Keratinocyte (primary cell): ENCODE measurements around the gene USH2A. TPM values are rescaled to one million over a fixed set of nuclear protein-coding genes. Genes with fewer than 3 reads are reported as not detected.

ENCODE experiments used
- DNase-seq: peaks from one replicate; pipeline ENCODE4 v3.0.0-alpha.2; 2011; ENCODE audit warnings: low read depth, missing footprints, low spot score
- FAIRE-seq: peaks from 2 replicates; lab custom pipeline; 2011; peaks lifted over from hg19 to GRCh38; lab: Jason Lieb, UNC
- H2AFZ ChIP-seq: 2 replicates; pipeline ENCODE4 v1.6.0; 2012; ENCODE audit warnings: low read length, control low read depth, inconsistent platforms; ENCODE audit not compliant: control insufficient read depth
- H3K27ac ChIP-seq: 2 replicates; pipeline ENCODE4 v1.5.1; 2011; ENCODE audit warnings: low read length; ENCODE audit not compliant: control insufficient read depth, insufficient read depth
- H3K27me3 ChIP-seq: 3 replicates; pipeline ENCODE4 v1.6.0; 2011; ENCODE audit warnings: low read length; ENCODE audit not compliant: control insufficient read depth, insufficient read depth; ENCODE audit errors: extremely low read depth
- H3K36me3 ChIP-seq, 2 experiments: 2 replicates in 1 of 2; 3 replicates in 1 of 2; pipeline ENCODE4 v1.5.1; 2011; ENCODE audit warnings: low read length in 2 of 2, mild to moderate bottlenecking in 1 of 2; ENCODE audit not compliant: control insufficient read depth in 2 of 2, insufficient read depth in 2 of 2; ENCODE audit errors: extremely low read depth in 1 of 2
- H3K4me1 ChIP-seq: 3 replicates; pipeline ENCODE4 v1.5.1; 2011; ENCODE audit warnings: low read length; ENCODE audit not compliant: control insufficient read depth, insufficient read depth; ENCODE audit errors: extremely low read depth
- H3K4me2 ChIP-seq: 3 replicates; pipeline ENCODE4 v1.6.0; 2011; ENCODE audit warnings: low read depth, low read length; ENCODE audit not compliant: control insufficient read depth, insufficient read depth; ENCODE audit errors: extremely low read depth
- H3K4me3 ChIP-seq, 3 experiments: fragments of 200-600 bp in 1 of 3; sonication (generic) in 1 of 3; 2 replicates in 2 of 3; 3 replicates in 1 of 3; pipeline ENCODE4 v1.5.1; 2011 to 2016; ENCODE audit warnings: low read length in 3 of 3, mild to moderate bottlenecking in 3 of 3, control low read depth in 2 of 3, inconsistent platforms in 1 of 3, low read depth in 1 of 3, mixed read lengths in 1 of 3, mixed run types in 1 of 3, moderate library complexity in 1 of 3; ENCODE audit not compliant: control insufficient read depth in 2 of 3, insufficient read depth in 2 of 3; ENCODE audit errors: extremely low read depth in 1 of 3
- H3K79me2 ChIP-seq: 2 replicates; pipeline ENCODE4 v1.6.0; 2012; ENCODE audit warnings: low read length; ENCODE audit not compliant: control insufficient read depth, insufficient read depth
- H3K9ac ChIP-seq: 3 replicates; pipeline ENCODE4 v1.6.0; 2011; ENCODE audit warnings: low read length; ENCODE audit not compliant: control insufficient read depth, insufficient read depth; ENCODE audit errors: extremely low read depth
- H3K9me1 ChIP-seq: 3 replicates; pipeline ENCODE4 v1.6.0; 2011; ENCODE audit warnings: low read length; ENCODE audit not compliant: control insufficient read depth, insufficient read depth; ENCODE audit errors: extremely low read depth
- H3K9me3 ChIP-seq: 2 replicates; pipeline ENCODE4 v1.5.1; 2012; ENCODE audit warnings: low read depth, low read length; ENCODE audit not compliant: control insufficient read depth
- H4K20me1 ChIP-seq: 3 replicates; pipeline ENCODE4 v1.6.0; 2011; ENCODE audit warnings: low read length; ENCODE audit not compliant: control insufficient read depth, insufficient read depth; ENCODE audit errors: extremely low read depth
- CTCF ChIP-seq, 3 experiments: IDR thresholded peaks in 1 of 3; conservative IDR thresholded peaks in 1 of 3; optimal IDR thresholded peaks in 1 of 3; 2 replicates in 2 of 3; 3 replicates in 1 of 3; pipeline versions ENCODE3 to v1.5.1; 2011; ENCODE audit warnings: low read length in 3 of 3, mild to moderate bottlenecking in 3 of 3, moderate library complexity in 2 of 3, control low read depth in 1 of 3, inconsistent platforms in 1 of 3; ENCODE audit not compliant: insufficient read depth in 2 of 3; ENCODE audit errors: extremely low read depth in 1 of 3
- EZH2 ChIP-seq: IDR thresholded peaks from one replicate; pipeline ENCODE4 v1.6.1; 2012; ENCODE audit warnings: inconsistent platforms, mild to moderate bottlenecking, low read length, moderate library complexity
- dilution Hi-C: fragments of 300-500 bp; cut with MboI; formaldehyde crosslinking; loops from one replicate; pipeline ENCODE4 v1.7.0; 2020; ENCODE audit warnings: low sequenced_read_pairs; ENCODE audit not compliant: extremely low pct_ligation_motif_present
- polyA plus RNA-seq, 5 experiments: library from polyadenylated mRNA; depleted of rRNA in 3 of 5; stranded (reverse) in 3 of 5; stranded (forward) in 1 of 5; unstranded in 1 of 5; fragments of >200 nt; gene quantifications; 1 replicate in 1 of 5; 2 replicates in 3 of 5; 3 replicates in 1 of 5; pipeline versions ENCODE4 v1.2.1 to v1.2.3, GENCODE V29; 2011 to 2012; ENCODE audit warnings: missing spikeins in 2 of 5, low read depth in 1 of 5, low replicate concordance in 1 of 5

USH2A gene
- polyA plus RNA-seq, 1 donor (not counting 4 experiments of a cell fraction or from before 2014, with no cell fraction given), result not detected

GRCh38 chr1:216044538-216044937, 378.7 kb downstream of the USH2A start:
- Histone ChIP-seq H3K79me2 (no peaks in the 10 kb centered on the region), H3K27me3 (no peaks in the 10 kb centered on the region), H3K36me3 (no peaks in the 10 kb centered on the region), H3K9me3 (no peaks in the 10 kb centered on the region), H3K9ac (no peak overlapping the region), H3K9me1 (no peaks in the 10 kb centered on the region), H3K4me1 (peaks cover 7% of the 10 kb centered on the region), H4K20me1 (no peaks in the 10 kb centered on the region), H2AFZ (no peak overlapping the region), H3K27ac (no peak overlapping the region), H3K4me3 (no peak overlapping the region), H3K4me2 (no peak overlapping the region)
- no peak for DNase-seq
- FAIRE-seq, result no peak
- dilution Hi-C loops, result no loop called here
- no peak for TF ChIP-seq CTCF (optimal IDR thresholded peaks at IDR 0.05 in 1 of 3, IDR thresholded peaks at IDR 0.05 in 1 of 3, conservative IDR thresholded peaks at IDR 0.05 in 1 of 3; ENCODE audit: extremely low read depth in 1 of 3, insufficient read depth in 2 of 3, low read length in 3 of 3)
- TF ChIP-seq EZH2, result no peak

- Histone ChIP-seq H2AFZ (no peak overlapping the region), H3K79me2 (no peaks in the 10 kb centered on the region), H3K4me1 (no peaks in the 10 kb centered on the region), H3K4me2 (no peak overlapping the region), H3K27me3 (no peaks in the 10 kb centered on the region), H3K4me3 (no peak overlapping the region), H3K9me3 (no peaks in the 10 kb centered on the region), H4K20me1 (no peaks in the 10 kb centered on the region), H3K27ac (no peak overlapping the region), H3K9ac (no peak overlapping the region), H3K9me1 (no peaks in the 10 kb centered on the region), H3K36me3 (no peaks in the 10 kb centered on the region)
- no peak for DNase-seq
- peak; percentile 55 for FAIRE-seq
- dilution Hi-C loops, result no loop called here
- TF ChIP-seq EZH2 (no peak), CTCF (optimal IDR thresholded peaks at IDR 0.05 in 1 of 3, IDR thresholded peaks at IDR 0.05 in 1 of 3, conservative IDR thresholded peaks at IDR 0.05 in 1 of 3; ENCODE audit: extremely low read depth in 1 of 3, insufficient read depth in 2 of 3, low read length in 3 of 3) (peak; percentile 31 to 70 (median 69))
Measured at GRCh38 chr1:216034506-216034905, 388.7 kb downstream of the USH2A start.
